Hepatocyte (in vitro differentiated cells): ENCODE data around the gene MAP3K4.

Source experiments
- CTCF ChIP-seq: fragments of 200-600 bp; sonication (generic); IDR thresholded peaks from 2 replicates; pipeline ENCODE4 v1.5.1; 2016; ENCODE audit warnings: antibody characterized with exemption, mild to moderate bottlenecking; ENCODE audit not compliant: poor library complexity
- EZH2 ChIP-seq: fragments of 200-600 bp; sonication (generic); IDR thresholded peaks from 2 replicates; pipeline ENCODE4 v1.6.1; 2016; ENCODE audit warnings: antibody characterized with exemption, mild to moderate bottlenecking, borderline replicate concordance

- TF ChIP-seq CTCF (no peak), EZH2 (no peak)
These were observed 88.1 kb downstream of the MAP3K4 start for GRCh38 chr6:161079566-161080262.
